Measurements from ENCODE around the gene KIAA0232.
"Not testable (repeated sequence)": the region's sequence is repeated elsewhere in the genome, so short reads cannot be mapped to it uniquely, and the experiment has no call there.

GRCh38 chr4:6911917-6912316, 129.4 kb downstream of the KIAA0232 start:
- TF ChIP-seq CTCF, EZH2phosphoT487 (IDR thresholded peaks at IDR 0.05; ENCODE audit: low read length): not testable (repeated sequence)
